HFFc6 (cell line): ENCODE results near the gene TEX14. TPM values are rescaled to one million over a fixed set of nuclear protein-coding genes. Genes with fewer than 3 reads are reported as not detected.
A peak's percentile ranks its signal among the peaks of the same experiment; 100 is the strongest.

ENCODE experiments used
- DNase-seq: peaks from one replicate; pipeline ENCODE4 v3.0.0-alpha.2; 2018
- H3K27ac Mint-ChIP-seq: 2 replicates; pipeline ENCODE4 v1.8.0; 2020; ENCODE audit warnings: mild to moderate bottlenecking, mixed read lengths
- H3K27me3 Mint-ChIP-seq: 2 replicates; pipeline ENCODE4 v1.8.0; 2021; ENCODE audit warnings: mild to moderate bottlenecking, moderate library complexity, mixed read lengths; ENCODE audit not compliant: insufficient read depth
- H3K36me3 Mint-ChIP-seq: 2 replicates; pipeline ENCODE4 v1.8.0; 2021; ENCODE audit warnings: low read depth, mixed read lengths
- H3K4me1 Mint-ChIP-seq: 2 replicates; pipeline ENCODE4 v1.8.0; 2020; ENCODE audit warnings: low read depth, mixed read lengths
- H3K4me3 Mint-ChIP-seq: 2 replicates; pipeline ENCODE4 v1.8.0; 2020; ENCODE audit warnings: mild to moderate bottlenecking, moderate library complexity, mixed read lengths
- H3K9me3 Mint-ChIP-seq: 2 replicates; pipeline ENCODE4 v1.8.0; 2020; ENCODE audit warnings: mild to moderate bottlenecking, mixed read lengths
- total RNA-seq, 6 experiments: library from RNA; stranded (reverse); fragmentation: NEBNext Ultra II Directional; extraction: Animal tissue kit (Norgen Biotek cat#: 25700); gene quantifications; 2 replicates in 1 of 6; 3 replicates in 5 of 6; pipeline ENCODE4 v1.2.3, GENCODE V29; 2021
- TF ChIP-seq, protein P1 (sequence below): fragments of 200-600 bp; sonication (generic); IDR thresholded peaks from 2 replicates; pipeline ENCODE4 v1.5.0; 2021; ENCODE audit warnings: antibody characterized with exemption, mild to moderate bottlenecking

Gene TEX14
- total RNA-seq, 6 experiments from 2014 or later = 0.20 TPM; not detected in 5

DNA sequence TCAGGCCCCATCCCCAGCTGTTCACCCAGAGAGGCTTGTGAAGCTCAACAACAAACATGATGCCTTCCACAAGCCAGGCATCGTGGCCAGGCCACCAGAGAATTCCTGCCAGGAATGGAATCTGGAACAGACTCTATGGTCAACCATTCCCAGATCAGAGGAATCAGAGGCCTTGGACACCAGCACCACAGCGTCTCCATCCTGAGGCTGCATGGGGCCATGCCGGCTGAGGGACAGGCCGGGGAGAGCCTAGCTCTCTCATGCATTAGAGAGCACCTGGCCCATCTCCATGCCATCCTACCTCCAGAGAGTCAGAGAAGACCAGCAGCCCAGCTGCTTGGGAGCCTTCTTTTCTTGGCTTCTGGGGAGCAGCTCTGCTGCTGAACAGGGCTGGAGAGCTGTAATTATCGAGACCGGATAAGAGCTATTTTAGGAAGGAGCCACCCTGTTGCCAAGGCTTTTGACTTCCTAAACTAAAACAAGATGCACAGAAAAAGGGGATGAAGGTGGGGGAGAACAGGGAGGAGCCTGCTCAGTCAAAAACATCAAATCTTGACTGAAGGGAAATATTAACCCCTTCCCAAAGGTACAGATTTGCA, 152.9 kb downstream of the TEX14 start:
- Mint-ChIP-seq H3K4me3 (no peak overlapping the region), H3K4me1 (peaks cover 17% of the 10 kb centered on the region), H3K27me3 (peaks cover 39% of the 10 kb centered on the region), H3K27ac (no peak overlapping the region), H3K36me3 (no peaks in the 10 kb centered on the region), H3K9me3 (no peaks in the 10 kb centered on the region)
- no peak for DNase-seq
- TF ChIP-seq, protein P1, sequence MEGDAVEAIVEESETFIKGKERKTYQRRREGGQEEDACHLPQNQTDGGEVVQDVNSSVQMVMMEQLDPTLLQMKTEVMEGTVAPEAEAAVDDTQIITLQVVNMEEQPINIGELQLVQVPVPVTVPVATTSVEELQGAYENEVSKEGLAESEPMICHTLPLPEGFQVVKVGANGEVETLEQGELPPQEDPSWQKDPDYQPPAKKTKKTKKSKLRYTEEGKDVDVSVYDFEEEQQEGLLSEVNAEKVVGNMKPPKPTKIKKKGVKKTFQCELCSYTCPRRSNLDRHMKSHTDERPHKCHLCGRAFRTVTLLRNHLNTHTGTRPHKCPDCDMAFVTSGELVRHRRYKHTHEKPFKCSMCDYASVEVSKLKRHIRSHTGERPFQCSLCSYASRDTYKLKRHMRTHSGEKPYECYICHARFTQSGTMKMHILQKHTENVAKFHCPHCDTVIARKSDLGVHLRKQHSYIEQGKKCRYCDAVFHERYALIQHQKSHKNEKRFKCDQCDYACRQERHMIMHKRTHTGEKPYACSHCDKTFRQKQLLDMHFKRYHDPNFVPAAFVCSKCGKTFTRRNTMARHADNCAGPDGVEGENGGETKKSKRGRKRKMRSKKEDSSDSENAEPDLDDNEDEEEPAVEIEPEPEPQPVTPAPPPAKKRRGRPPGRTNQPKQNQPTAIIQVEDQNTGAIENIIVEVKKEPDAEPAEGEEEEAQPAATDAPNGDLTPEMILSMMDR = no peak

- no peaks in the 10 kb centered on the region for H3K9me3 Mint-ChIP-seq
- no peak overlapping the region for H3K27ac Mint-ChIP-seq
- H3K36me3 Mint-ChIP-seq = no peaks in the 10 kb centered on the region
- peaks cover 17% of the 10 kb centered on the region for H3K4me1 Mint-ChIP-seq
- peaks cover 31% of the 10 kb centered on the region for H3K27me3 Mint-ChIP-seq
- TF ChIP-seq, protein P1 = no peak
- no peak for DNase-seq
- no peak overlapping the region for H3K4me3 Mint-ChIP-seq
These were observed 154.6 kb downstream of the TEX14 start for GRCh38 chr17:58537266-58537665.

DNA sequence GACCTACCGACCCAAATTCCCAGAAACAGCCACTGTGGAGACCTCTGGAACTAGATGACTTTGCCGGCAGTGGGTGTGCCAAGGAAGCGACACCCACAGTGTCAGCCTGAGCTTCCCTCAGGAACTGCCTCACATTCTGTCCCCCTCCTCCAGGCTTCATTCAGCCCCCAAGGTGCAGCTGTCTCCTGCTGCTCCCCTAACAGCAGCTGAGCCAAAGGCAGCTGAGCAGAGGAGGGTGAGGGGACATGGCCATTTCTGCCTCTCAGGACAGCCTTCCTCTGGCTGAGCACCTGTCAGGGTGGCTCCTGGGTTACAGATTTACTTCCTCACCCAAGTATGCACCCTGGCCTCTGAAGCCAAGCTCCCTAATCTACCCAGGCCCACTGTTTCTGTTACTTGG, 155.3 kb downstream of the TEX14 start:
- Mint-ChIP-seq H3K4me1 (peaks cover 17% of the 10 kb centered on the region), H3K36me3 (no peaks in the 10 kb centered on the region), H3K27ac (no peak overlapping the region), H3K4me3 (no peak overlapping the region), H3K27me3 (peaks cover 25% of the 10 kb centered on the region), H3K9me3 (no peaks in the 10 kb centered on the region)
- TF ChIP-seq, protein P1 = no peak
- no peak for DNase-seq

- peaks cover 24% of the 10 kb centered on the region for H3K27me3 Mint-ChIP-seq
- no peak overlapping the region for H3K4me3 Mint-ChIP-seq
- H3K4me1 Mint-ChIP-seq = peaks cover 17% of the 10 kb centered on the region
- peak; percentile 40 for DNase-seq
- TF ChIP-seq, protein P1 = no peak
- no peaks in the 10 kb centered on the region for H3K9me3 Mint-ChIP-seq
- H3K27ac Mint-ChIP-seq = no peak overlapping the region
- no peaks in the 10 kb centered on the region for H3K36me3 Mint-ChIP-seq
These were observed 156.4 kb downstream of the TEX14 start for GRCh38 chr17:58535431-58535830.

DNA sequence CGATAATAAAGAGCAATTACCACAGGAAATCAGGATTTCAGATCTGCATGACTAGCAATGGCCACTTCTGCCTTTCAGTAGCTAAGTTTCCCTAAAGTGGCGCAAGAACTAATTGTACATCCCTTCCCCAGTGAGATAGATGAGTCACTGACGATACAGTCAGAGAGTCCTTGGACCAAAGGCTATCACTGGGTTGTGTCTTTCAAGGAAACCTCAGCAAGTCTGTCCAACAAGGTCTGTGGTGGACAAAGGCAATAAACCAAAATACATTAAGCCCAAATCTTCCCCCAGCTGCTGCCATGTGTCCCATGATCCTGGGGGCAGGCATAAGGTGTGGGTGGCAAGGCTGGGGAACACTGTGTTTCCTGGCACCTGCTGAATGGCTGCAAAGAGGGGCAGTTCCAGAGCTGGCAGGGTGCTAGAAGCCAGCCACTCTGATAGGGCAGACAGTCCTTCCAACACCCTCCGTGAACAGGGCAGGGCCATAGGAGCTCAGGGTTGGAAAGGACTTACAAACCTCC, 156.9 kb downstream of the TEX14 start:
- peak; percentile 70 for DNase-seq
- Mint-ChIP-seq H3K9me3 (no peaks in the 10 kb centered on the region), H3K4me3 (no peak overlapping the region), H3K27ac (no peak overlapping the region), H3K4me1 (peaks cover 17% of the 10 kb centered on the region), H3K27me3 (peaks cover 23% of the 10 kb centered on the region), H3K36me3 (no peaks in the 10 kb centered on the region)
- TF ChIP-seq, protein P1 = no peak
